ENCODE results near the gene NPNT.
A peak's percentile ranks its signal among the peaks of the same experiment; 100 is the strongest.

NPNT gene

DNA sequence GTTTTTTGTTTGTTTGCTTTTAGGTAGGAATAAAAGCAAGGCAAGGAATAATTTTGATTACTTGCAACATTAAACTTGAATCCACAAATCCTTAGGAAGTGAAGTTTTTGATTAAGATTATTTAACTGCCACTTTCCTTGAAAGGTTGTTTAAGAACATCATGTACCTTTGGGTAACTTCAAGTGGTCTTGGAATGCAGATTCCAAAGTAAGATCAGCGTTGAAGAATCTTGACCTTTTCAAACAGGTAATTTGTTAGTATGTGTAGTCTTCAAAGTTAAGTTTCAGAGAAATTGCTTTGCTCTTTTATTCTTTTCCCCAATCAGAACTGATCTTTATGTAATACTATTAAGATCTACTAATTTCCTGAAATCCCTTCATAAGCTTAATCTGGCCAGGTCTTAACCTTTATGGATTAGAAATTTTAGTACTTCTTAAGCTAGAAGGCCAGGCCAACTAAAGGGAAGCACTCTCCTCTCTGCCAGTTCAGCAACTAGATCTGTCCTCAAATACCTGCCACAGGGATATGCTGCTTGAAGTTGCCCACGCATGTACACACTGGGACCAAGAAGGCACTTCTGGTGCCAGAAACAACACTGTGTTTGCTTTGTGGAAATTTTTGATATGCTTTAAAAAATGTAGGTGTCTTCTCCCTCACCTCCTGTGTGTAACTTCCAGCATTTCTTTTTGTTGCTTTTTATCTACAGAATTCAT, 7.4 kb downstream of the NPNT start:
- no peaks in the 10 kb centered on the region for H3K79me1 ChIP-seq (ENCODE audit: low read length)
- no peak overlapping the region for H3K27ac ChIP-seq (ENCODE audit: low read depth, low read length)
- WGBS (ENCODE audit: extremely low coverage, insufficient coverage, low lambda C conversion rate): no CpG with 5 or more reads among the region's 2 CpGs
- H3K23ac ChIP-seq (ENCODE audit: low read length): no peak overlapping the region
- H3K18ac ChIP-seq (ENCODE audit: low read length): no peak overlapping the region
- no peak overlapping the region for H3K4me2 ChIP-seq (ENCODE audit: low read length)
- no peak overlapping the region for H2AK5ac ChIP-seq (ENCODE audit: low read length)
- H3K36me3 ChIP-seq (ENCODE audit: control insufficient read depth, insufficient read depth, low read length): no peaks in the 10 kb centered on the region
- H4K5ac ChIP-seq (ENCODE audit: low read length): no peak overlapping the region
- H3K79me2 ChIP-seq (ENCODE audit: control insufficient read depth, insufficient read depth, low read length): no peaks in the 10 kb centered on the region
- H3K4me1 ChIP-seq (ENCODE audit: control insufficient read depth, low read depth, low read length): no peaks in the 10 kb centered on the region
- no peaks in the 10 kb centered on the region for H3K27me3 ChIP-seq (ENCODE audit: insufficient read depth, low read length, poor library complexity)
- H3K9ac ChIP-seq (ENCODE audit: low read length): no peak overlapping the region
- H4K8ac ChIP-seq (ENCODE audit: low read depth, low read length): no peak overlapping the region
- no peak overlapping the region for H2BK120ac ChIP-seq (ENCODE audit: low read depth, low read length)
- H3K4ac ChIP-seq (ENCODE audit: low read depth, low read length): no peak overlapping the region
- no peak overlapping the region for H2BK5ac ChIP-seq (ENCODE audit: low read length)
- H2BK15ac ChIP-seq (replicated peaks; ENCODE audit: low read depth): no peak overlapping the region
- no peak overlapping the region for H3K56ac ChIP-seq (ENCODE audit: low read length)
- DNase-seq: no peak
- no peak overlapping the region for H3K4me3 ChIP-seq (ENCODE audit: low read length)

GRCh38 chr4:105909787-105910281, 14.6 kb downstream of the NPNT start:
- Histone ChIP-seq H3K4me2 (ENCODE audit: low read length) (no peak overlapping the region), H3K4ac (ENCODE audit: low read depth, low read length) (no peak overlapping the region), H4K8ac (ENCODE audit: low read depth, low read length) (no peak overlapping the region), H3K23ac (ENCODE audit: low read length) (no peak overlapping the region), H3K56ac (ENCODE audit: low read length) (no peak overlapping the region), H3K36me3 (ENCODE audit: control insufficient read depth, insufficient read depth, low read length) (no peaks in the 10 kb centered on the region), H3K27ac (ENCODE audit: low read depth, low read length) (no peak overlapping the region), H2BK15ac (replicated peaks; ENCODE audit: low read depth) (no peak overlapping the region), H2BK5ac (ENCODE audit: low read length) (no peak overlapping the region), H2AK5ac (ENCODE audit: low read length) (no peak overlapping the region), H3K27me3 (ENCODE audit: insufficient read depth, low read length, poor library complexity) (no peaks in the 10 kb centered on the region), H3K79me2 (ENCODE audit: control insufficient read depth, insufficient read depth, low read length) (no peaks in the 10 kb centered on the region), H3K18ac (ENCODE audit: low read length) (no peak overlapping the region), H3K4me3 (ENCODE audit: low read length) (no peak overlapping the region), H2BK120ac (ENCODE audit: low read depth, low read length) (no peak overlapping the region), H4K5ac (ENCODE audit: low read length) (no peak overlapping the region), H3K9ac (ENCODE audit: low read length) (no peak overlapping the region), H3K4me1 (ENCODE audit: control insufficient read depth, low read depth, low read length) (no peaks in the 10 kb centered on the region), H3K79me1 (ENCODE audit: low read length) (no peaks in the 10 kb centered on the region)
- WGBS (ENCODE audit: extremely low coverage, insufficient coverage, low lambda C conversion rate): no CpG with 5 or more reads among the region's 2 CpGs
- peak; percentile 79 for DNase-seq

DNA sequence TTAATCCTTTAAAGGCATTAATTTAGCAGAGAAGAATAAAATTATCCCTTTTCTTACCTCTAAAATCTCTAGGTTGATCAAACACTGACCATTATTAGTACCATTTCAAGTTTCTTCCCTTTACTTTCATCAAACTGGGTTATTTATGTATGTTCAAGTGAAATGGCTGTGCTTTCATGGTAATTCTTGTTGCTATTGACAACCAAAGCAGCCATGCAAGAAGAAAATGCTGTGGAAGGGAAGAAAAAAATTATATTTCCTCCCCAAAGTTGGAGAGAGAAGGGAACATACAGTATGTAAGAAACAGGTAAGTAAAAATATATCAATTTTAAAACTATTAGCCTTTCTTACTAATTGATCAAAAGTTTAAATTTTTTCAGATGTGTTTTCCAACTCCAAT, 16.2 kb downstream of the NPNT start:
- no peak overlapping the region for H3K9ac ChIP-seq (ENCODE audit: low read length)
- no peak overlapping the region for H4K5ac ChIP-seq (ENCODE audit: low read length)
- no peaks in the 10 kb centered on the region for H3K27me3 ChIP-seq (ENCODE audit: insufficient read depth, low read length, poor library complexity)
- no peak overlapping the region for H3K4ac ChIP-seq (ENCODE audit: low read depth, low read length)
- H3K18ac ChIP-seq (ENCODE audit: low read length): no peak overlapping the region
- no peak overlapping the region for H2BK120ac ChIP-seq (ENCODE audit: low read depth, low read length)
- no peak overlapping the region for H2AK5ac ChIP-seq (ENCODE audit: low read length)
- no peak overlapping the region for H2BK15ac ChIP-seq (replicated peaks; ENCODE audit: low read depth)
- H2BK5ac ChIP-seq (ENCODE audit: low read length): no peak overlapping the region
- H3K4me3 ChIP-seq (ENCODE audit: low read length): no peak overlapping the region
- no peaks in the 10 kb centered on the region for H3K79me2 ChIP-seq (ENCODE audit: control insufficient read depth, insufficient read depth, low read length)
- H3K4me1 ChIP-seq (ENCODE audit: control insufficient read depth, low read depth, low read length): no peaks in the 10 kb centered on the region
- no peaks in the 10 kb centered on the region for H3K79me1 ChIP-seq (ENCODE audit: low read length)
- H3K27ac ChIP-seq (ENCODE audit: low read depth, low read length): no peak overlapping the region
- H3K4me2 ChIP-seq (ENCODE audit: low read length): no peak overlapping the region
- H3K56ac ChIP-seq (ENCODE audit: low read length): no peak overlapping the region
- H3K36me3 ChIP-seq (ENCODE audit: control insufficient read depth, insufficient read depth, low read length): no peaks in the 10 kb centered on the region
- no peak for DNase-seq
- no peak overlapping the region for H4K8ac ChIP-seq (ENCODE audit: low read depth, low read length)
- no peak overlapping the region for H3K23ac ChIP-seq (ENCODE audit: low read length)

DNA sequence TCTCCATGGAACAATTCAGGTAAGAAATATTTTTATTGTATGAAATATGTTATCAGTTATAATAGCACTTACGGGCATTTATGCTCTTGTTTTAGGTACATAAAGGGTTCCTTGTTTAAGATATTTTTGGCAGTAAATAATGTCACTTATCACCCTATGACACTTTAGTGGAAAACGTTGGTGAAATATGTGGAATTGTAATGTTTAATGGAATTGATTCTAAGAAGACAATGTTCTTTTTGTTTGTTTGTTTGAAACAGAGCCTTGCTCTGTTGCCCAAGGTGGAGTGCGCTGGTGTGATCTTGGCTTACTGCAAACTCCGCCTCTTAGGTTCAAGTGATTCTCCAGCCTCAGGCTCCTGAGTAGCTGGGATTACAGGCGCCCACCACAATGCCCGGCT, 17.4 kb downstream of the NPNT start:
- Histone ChIP-seq H3K4me1 (ENCODE audit: control insufficient read depth, low read depth, low read length) (no peaks in the 10 kb centered on the region), H3K27me3 (ENCODE audit: insufficient read depth, low read length, poor library complexity) (no peaks in the 10 kb centered on the region), H3K4me2 (ENCODE audit: low read length) (no peak overlapping the region), H3K4me3 (ENCODE audit: low read length) (no peak overlapping the region), H3K27ac (ENCODE audit: low read depth, low read length) (no peak overlapping the region), H4K5ac (ENCODE audit: low read length) (no peak overlapping the region), H3K9ac (ENCODE audit: low read length) (no peak overlapping the region), H2BK5ac (ENCODE audit: low read length) (no peak overlapping the region), H3K23ac (ENCODE audit: low read length) (no peak overlapping the region), H3K36me3 (ENCODE audit: control insufficient read depth, insufficient read depth, low read length) (no peaks in the 10 kb centered on the region), H2AK5ac (ENCODE audit: low read length) (no peak overlapping the region), H3K79me2 (ENCODE audit: control insufficient read depth, insufficient read depth, low read length) (no peaks in the 10 kb centered on the region), H3K79me1 (ENCODE audit: low read length) (no peaks in the 10 kb centered on the region), H2BK120ac (ENCODE audit: low read depth, low read length) (no peak overlapping the region), H2BK15ac (replicated peaks; ENCODE audit: low read depth) (no peak overlapping the region), H3K4ac (ENCODE audit: low read depth, low read length) (no peak overlapping the region), H3K56ac (ENCODE audit: low read length) (no peak overlapping the region), H4K8ac (ENCODE audit: low read depth, low read length) (no peak overlapping the region), H3K18ac (ENCODE audit: low read length) (no peak overlapping the region)
- WGBS (ENCODE audit: extremely low coverage, insufficient coverage, low lambda C conversion rate): no CpG with 5 or more reads among the region's 6 CpGs
- DNase-seq: no peak

- Histone ChIP-seq H3K27ac (ENCODE audit: low read depth, low read length) (no peak overlapping the region), H4K5ac (ENCODE audit: low read length) (no peak overlapping the region), H3K9ac (ENCODE audit: low read length) (no peak overlapping the region), H2BK5ac (ENCODE audit: low read length) (no peak overlapping the region), H3K4me1 (ENCODE audit: control insufficient read depth, low read depth, low read length) (no peaks in the 10 kb centered on the region), H3K4me2 (ENCODE audit: low read length) (no peak overlapping the region), H3K4me3 (ENCODE audit: low read length) (no peak overlapping the region), H3K18ac (ENCODE audit: low read length) (no peak overlapping the region), H3K23ac (ENCODE audit: low read length) (no peak overlapping the region), H2AK5ac (ENCODE audit: low read length) (no peak overlapping the region), H3K27me3 (ENCODE audit: insufficient read depth, low read length, poor library complexity) (no peaks in the 10 kb centered on the region), H3K79me2 (ENCODE audit: control insufficient read depth, insufficient read depth, low read length) (no peaks in the 10 kb centered on the region), H3K36me3 (ENCODE audit: control insufficient read depth, insufficient read depth, low read length) (no peaks in the 10 kb centered on the region), H3K56ac (ENCODE audit: low read length) (no peak overlapping the region), H3K4ac (ENCODE audit: low read depth, low read length) (peak overlapping the region; percentile 55), H4K8ac (ENCODE audit: low read depth, low read length) (no peak overlapping the region), H2BK120ac (ENCODE audit: low read depth, low read length) (no peak overlapping the region), H2BK15ac (replicated peaks; ENCODE audit: low read depth) (no peak overlapping the region), H3K79me1 (ENCODE audit: low read length) (no peaks in the 10 kb centered on the region)
- DNase-seq: no peak
- no CpG with 5 or more reads among the region's 3 CpGs for WGBS (ENCODE audit: extremely low coverage, insufficient coverage, low lambda C conversion rate)
Measured at GRCh38 chr4:105917171-105917685, 22.0 kb downstream of the NPNT start.

GRCh38 chr4:105921301-105921700, 26.0 kb downstream of the NPNT start:
- Histone ChIP-seq H2BK15ac (replicated peaks; ENCODE audit: low read depth) (no peak overlapping the region), H3K79me2 (ENCODE audit: control insufficient read depth, insufficient read depth, low read length) (no peaks in the 10 kb centered on the region), H2BK120ac (ENCODE audit: low read depth, low read length) (no peak overlapping the region), H3K27ac (ENCODE audit: low read depth, low read length) (no peak overlapping the region), H3K4me1 (ENCODE audit: control insufficient read depth, low read depth, low read length) (no peaks in the 10 kb centered on the region), H3K79me1 (ENCODE audit: low read length) (no peaks in the 10 kb centered on the region), H3K4me2 (ENCODE audit: low read length) (no peak overlapping the region), H3K18ac (ENCODE audit: low read length) (no peak overlapping the region), H2BK5ac (ENCODE audit: low read length) (no peak overlapping the region), H4K8ac (ENCODE audit: low read depth, low read length) (no peak overlapping the region), H3K23ac (ENCODE audit: low read length) (no peak overlapping the region), H3K4ac (ENCODE audit: low read depth, low read length) (no peak overlapping the region), H3K9ac (ENCODE audit: low read length) (no peak overlapping the region), H4K5ac (ENCODE audit: low read length) (no peak overlapping the region), H3K4me3 (ENCODE audit: low read length) (no peak overlapping the region), H3K56ac (ENCODE audit: low read length) (no peak overlapping the region), H2AK5ac (ENCODE audit: low read length) (no peak overlapping the region), H3K36me3 (ENCODE audit: control insufficient read depth, insufficient read depth, low read length) (no peaks in the 10 kb centered on the region), H3K27me3 (ENCODE audit: insufficient read depth, low read length, poor library complexity) (no peaks in the 10 kb centered on the region)
- no peak for DNase-seq
